GM23338 (cell line): Measurements from ENCODE around the gene CTNNA3. TPM values are rescaled to one million over a fixed set of nuclear protein-coding genes. Genes with fewer than 3 reads are reported as not detected.

Experiments used
- ATAC-seq: fragments of 200-7000 bp; cut with Tn5 transposase; 3 replicates; pipeline ENCODE4 v1.9.1; 2020
- DNase-seq: peaks from one replicate; pipeline ENCODE4 v3.0.0-alpha.2; 2015; ENCODE audit warnings: low spot score
- H2AFZ ChIP-seq: fragments of 200-600 bp; sonication (generic); 2 replicates; pipeline ENCODE4 v1.8.0; 2016; ENCODE audit warnings: antibody characterized with exemption, mild to moderate bottlenecking, moderate library complexity
- H3F3A ChIP-seq: fragments of 200-600 bp; sonication (generic); replicated peaks from 2 replicates; pipeline ENCODE4 v1.8.0; 2017; ENCODE audit warnings: antibody characterized with exemption, mixed run types, low read depth
- H3K27ac ChIP-seq: fragments of 200-600 bp; sonication (generic); 2 replicates; pipeline ENCODE4 v1.6.1; 2016; ENCODE audit warnings: low read depth
- H3K27me3 ChIP-seq: fragments of 200-600 bp; sonication (generic); 2 replicates; pipeline ENCODE4 v1.8.0; 2016; ENCODE audit warnings: mild to moderate bottlenecking, mixed run types, moderate library complexity; ENCODE audit not compliant: insufficient read depth
- H3K36me3 ChIP-seq: fragments of 200-600 bp; sonication (generic); 2 replicates; pipeline ENCODE4 v1.8.0; 2016; ENCODE audit warnings: mild to moderate bottlenecking; ENCODE audit not compliant: insufficient read depth
- H3K4me1 ChIP-seq: fragments of 200-600 bp; sonication (generic); 2 replicates; pipeline ENCODE4 v1.8.0; 2016; ENCODE audit warnings: mild to moderate bottlenecking, moderate library complexity; ENCODE audit not compliant: insufficient read depth
- H3K4me2 ChIP-seq: fragments of 200-600 bp; sonication (generic); 2 replicates; pipeline ENCODE4 v1.7.1; 2017; ENCODE audit warnings: mixed run types
- H3K4me3 ChIP-seq: fragments of 200-600 bp; sonication (generic); 2 replicates; pipeline ENCODE4 v1.6.1; 2016; ENCODE audit warnings: mixed run types
- H3K79me2 ChIP-seq: fragments of 200-600 bp; sonication (generic); replicated peaks from 2 replicates; pipeline ENCODE4 v1.8.0; 2017; ENCODE audit warnings: mild to moderate bottlenecking; ENCODE audit not compliant: insufficient read depth
- H3K9me2 ChIP-seq: fragments of 200-600 bp; sonication (generic); 2 replicates; pipeline ENCODE4 v1.8.0; 2017; ENCODE audit not compliant: insufficient read depth
- H4K20me1 ChIP-seq: fragments of 200-600 bp; sonication (generic); replicated peaks from 2 replicates; pipeline ENCODE4 v1.8.0; 2017; ENCODE audit warnings: mild to moderate bottlenecking; ENCODE audit not compliant: insufficient read depth
- H3K27ac Mint-ChIP-seq: 2 replicates; pipeline ENCODE4 v1.8.0; 2020; ENCODE audit warnings: inconsistent platforms, mild to moderate bottlenecking, moderate library complexity, mixed read lengths
- H3K27me3 Mint-ChIP-seq: 3 replicates; pipeline ENCODE4 v1.8.0; 2022; ENCODE audit warnings: low read depth, mild to moderate bottlenecking, moderate library complexity, mixed read lengths, inconsistent platforms; ENCODE audit not compliant: insufficient read depth, poor library complexity
- H3K36me3 Mint-ChIP-seq: 3 replicates; pipeline ENCODE4 v1.8.0; 2021; ENCODE audit warnings: low read depth, mild to moderate bottlenecking, inconsistent platforms, moderate library complexity, mixed read lengths
- H3K4me1 Mint-ChIP-seq: 3 replicates; pipeline ENCODE4 v1.8.0; 2020; ENCODE audit warnings: mild to moderate bottlenecking, inconsistent platforms, mixed read lengths
- H3K4me3 Mint-ChIP-seq: 3 replicates; pipeline ENCODE4 v1.8.0; 2021; ENCODE audit warnings: moderate library complexity, mild to moderate bottlenecking, inconsistent platforms, mixed read lengths
- H3K9me3 Mint-ChIP-seq: 3 replicates; pipeline ENCODE4 v1.8.0; 2020; ENCODE audit warnings: moderate library complexity, mild to moderate bottlenecking, inconsistent platforms, mixed read lengths
- CTCF ChIP-seq, 2 experiments: fragments of 200-600 bp in 1 of 2; sonication (generic) in 1 of 2; conservative IDR thresholded peaks; 2 replicates each; pipeline versions ENCODE4 v1.5.1 to v1.6.1; 2016 to 2017; ENCODE audit warnings: antibody characterized with exemption in 2 of 2, low read depth in 2 of 2, mild to moderate bottlenecking in 2 of 2, moderate library complexity in 1 of 2
- EZH2 ChIP-seq: fragments of 200-600 bp; sonication (generic); IDR thresholded peaks from one replicate; pipeline ENCODE4 v1.8.0; 2017; ENCODE audit warnings: antibody characterized with exemption, mild to moderate bottlenecking, low read depth; ENCODE audit not compliant: unreplicated experiment
- JUNB ChIP-seq: IDR thresholded peaks from one replicate; pipeline ENCODE4 v1.6.1; 2016; ENCODE audit warnings: antibody characterized with exemption; ENCODE audit not compliant: unreplicated experiment
- NANOG ChIP-seq: IDR thresholded peaks from 2 replicates; pipeline ENCODE4 v1.6.1; 2016; ENCODE audit warnings: antibody characterized with exemption, borderline replicate concordance
- POLR2AphosphoS5 ChIP-seq: IDR thresholded peaks from 2 replicates; pipeline ENCODE4 v1.6.1; 2016; ENCODE audit warnings: antibody characterized with exemption, low read depth
- REST ChIP-seq: IDR thresholded peaks from one replicate; pipeline ENCODE4 v1.6.1; 2018; ENCODE audit warnings: antibody characterized with exemption; ENCODE audit not compliant: unreplicated experiment
- ZNF114 ChIP-seq: fragments of 250-450 bp; sonication (Bioruptor Pico); IDR thresholded peaks from 2 replicates; pipeline ENCODE4 v1.5.0; 2020; ENCODE audit warnings: mild to moderate bottlenecking, moderate library complexity
- ZNF331 ChIP-seq: fragments of 250-450 bp; sonication (Bioruptor Pico); IDR thresholded peaks from 2 replicates; pipeline ENCODE4 v1.5.0; 2020; ENCODE audit warnings: low read depth, mild to moderate bottlenecking, moderate library complexity
- ZNF462 ChIP-seq: fragments of 250-450 bp; sonication (Bioruptor Pico); IDR thresholded peaks from 2 replicates; pipeline ENCODE4 v1.5.0; 2020; ENCODE audit warnings: mild to moderate bottlenecking, moderate library complexity
- polyA plus RNA-seq: library from polyadenylated mRNA; unstranded; fragments of >200 nt; fragmentation: Nextera tagmentation; extraction: Ambion mirVana; gene quantifications from 2 replicates; pipeline ENCODE4 v1.2.1, GENCODE V29; 2016
- total RNA-seq: library from RNA; depleted of rRNA; stranded (reverse); fragments of >200 nt; shearing (Covaris generic); gene quantifications from 2 replicates; pipeline ENCODE4 v1.2.3, GENCODE V29; 2014

The CTNNA3 gene
- total and polyA plus RNA-seq, 2 experiments from 2014 or later = 0.71 to 3.3 TPM

- Histone ChIP-seq H3K79me2 (no peaks in the 10 kb centered on the region), H3F3A (no peaks in the 10 kb centered on the region), H3K27ac (no peak overlapping the region), H3K4me1 (peaks cover 4% of the 10 kb centered on the region), H2AFZ (no peak overlapping the region), H3K27me3 (no peaks in the 10 kb centered on the region), H3K4me2 (no peak overlapping the region), H3K36me3 (no peaks in the 10 kb centered on the region), H3K9me2 (peaks cover 5% of the 10 kb centered on the region; the same call in 1 of the 2 replicates), H3K4me3 (no peak overlapping the region), H4K20me1 (no peaks in the 10 kb centered on the region)
- ATAC-seq (no peak), DNase-seq (no peak)
- H3K9me3 Mint-ChIP-seq = peaks cover 4% of the 10 kb centered on the region
- H3K36me3 Mint-ChIP-seq = no peaks in the 10 kb centered on the region; the same call in 2 of the 3 replicates
- peaks cover 4% of the 10 kb centered on the region; the same call in 2 of the 3 replicates for H3K4me1 Mint-ChIP-seq
- no peak overlapping the region for H3K4me3 Mint-ChIP-seq
- no peak for TF ChIP-seq ZNF331 (CRISPR knock-in tag)
- TF ChIP-seq JUNB = no peak
- no peak for TF ChIP-seq NANOG
- TF ChIP-seq ZNF114 (CRISPR knock-in tag) = no peak
- TF ChIP-seq REST = no peak
- no peak for TF ChIP-seq CTCF (conservative IDR thresholded peaks at IDR 0.05; ENCODE audit: low read depth in 2 of 2)
- no peak for TF ChIP-seq POLR2AphosphoS5
- no peaks in the 10 kb centered on the region for H3K27me3 Mint-ChIP-seq
- H3K27ac Mint-ChIP-seq = no peak overlapping the region
Measured at GRCh38 chr10:67630904-67631303, 65.1 kb downstream of the CTNNA3 start.

GRCh38 chr10:67629461-67629971 lies 66.5 kb downstream of the CTNNA3 start:
- H3K27me3 ChIP-seq = no peaks in the 10 kb centered on the region
- no peak overlapping the region for H3K27ac Mint-ChIP-seq
- TF ChIP-seq ZNF462 (CRISPR knock-in tag) = no peak
- no peak for TF ChIP-seq ZNF331 (CRISPR knock-in tag)
- no peak for TF ChIP-seq POLR2AphosphoS5
- no peak for TF ChIP-seq ZNF114 (CRISPR knock-in tag)
- TF ChIP-seq EZH2 = no peak

More at GRCh38 chr10:67629461-67629971, 66.5 kb downstream of the CTNNA3 start:
- peak overlapping the region; percentile 29; the same call in 1 of the 2 replicates for H3K4me2 ChIP-seq
- H3F3A ChIP-seq = no peaks in the 10 kb centered on the region
- H3K9me2 ChIP-seq = peaks cover 5% of the 10 kb centered on the region; the same call in 1 of the 2 replicates
- no peak overlapping the region for H3K4me3 Mint-ChIP-seq
- DNase-seq (peak; percentile 24), ATAC-seq (peak; percentile 65)
- H3K4me1 ChIP-seq = peaks cover 4% of the 10 kb centered on the region
- peaks cover 4% of the 10 kb centered on the region; the same call in 2 of the 3 replicates for H3K4me1 Mint-ChIP-seq
- H3K27ac ChIP-seq = no peak overlapping the region
- H3K36me3 Mint-ChIP-seq = no peaks in the 10 kb centered on the region
- no peaks in the 10 kb centered on the region for H4K20me1 ChIP-seq
- no peaks in the 10 kb centered on the region; the same call in 1 of the 3 replicates for H3K9me3 Mint-ChIP-seq
- no peaks in the 10 kb centered on the region for H3K79me2 ChIP-seq
- no peaks in the 10 kb centered on the region for H3K27me3 Mint-ChIP-seq
- no peak overlapping the region for H3K4me3 ChIP-seq
- H3K36me3 ChIP-seq = no peaks in the 10 kb centered on the region
- H2AFZ ChIP-seq = peak overlapping the region; percentile 3; the same call in 1 of the 2 replicates
